K562 (cell line): Measurements from ENCODE around the gene DNAH8. TPM values are rescaled to one million over a fixed set of nuclear protein-coding genes. Genes with fewer than 3 reads are reported as not detected.

ENCODE experiments used
- ASH1L ChIP-seq: fragments of 450-650 bp; IDR thresholded peaks from 2 replicates; pipeline ENCODE4 v1.6.1; 2018; ENCODE audit warnings: borderline replicate concordance, mild to moderate bottlenecking, low read depth; ENCODE audit not compliant: partially characterized antibody
- CREM ChIP-seq: IDR thresholded peaks from 2 replicates; pipeline ENCODE4 v1.6.1; 2014; ENCODE audit warnings: antibody characterized with exemption, low read depth
- DACH1 ChIP-seq: fragments of 450-650 bp; IDR thresholded peaks from 2 replicates; pipeline ENCODE4 v1.6.1; 2018; ENCODE audit not compliant: partially characterized antibody
- EGR1 ChIP-seq: fragments of 450-650 bp; conservative IDR thresholded peaks from 2 replicates; pipeline ENCODE4 v1.6.1; 2017; ENCODE audit warnings: mild to moderate bottlenecking
- FUS ChIP-seq: fragments of 200-400 bp; formaldehyde crosslinking; optimal IDR thresholded peaks from 2 replicates; pipeline ENCODE3; 2017; ENCODE audit warnings: low read depth, low read length
- HINFP ChIP-seq: fragments of 450-650 bp; conservative IDR thresholded peaks from 2 replicates; pipeline ENCODE4 v1.6.1; 2016; ENCODE audit warnings: missing genetic modification characterization, low read depth, mild to moderate bottlenecking, control low read depth, missing compliant biosample characterization
- HOMEZ ChIP-seq: fragments of 250-450 bp; sonication (Bioruptor Pico); IDR thresholded peaks from 2 replicates; pipeline ENCODE4 v1.4.0; 2020; ENCODE audit warnings: mild to moderate bottlenecking, moderate library complexity
- MXI1 ChIP-seq: IDR thresholded peaks from 2 replicates; pipeline ENCODE4 v1.6.1; 2011; ENCODE audit warnings: low read depth, mild to moderate bottlenecking, improper control_type of control experiment, low read length
- NFYB ChIP-seq: IDR thresholded peaks from 2 replicates; pipeline ENCODE4 v1.6.1; 2011; ENCODE audit warnings: mild to moderate bottlenecking, moderate library complexity; ENCODE audit not compliant: insufficient read length; ENCODE audit errors: extremely low read depth
- NONO ChIP-seq, 2 experiments: fragments of 200-400 bp in 1 of 2; fragments of 450-650 bp in 1 of 2; formaldehyde crosslinking in 1 of 2; IDR thresholded peaks; 2 replicates each; pipeline ENCODE4 v1.6.1; 2017; ENCODE audit warnings: low read depth in 2 of 2, mild to moderate bottlenecking in 2 of 2, moderate library complexity in 2 of 2, low read length in 1 of 2
- NUFIP1 ChIP-seq: fragments of 450-650 bp; IDR thresholded peaks from 2 replicates; pipeline ENCODE4 v1.6.1; 2018; ENCODE audit not compliant: partially characterized antibody
- POLR3G ChIP-seq: IDR thresholded peaks from 2 replicates; pipeline ENCODE4 v1.6.1; 2011; ENCODE audit not compliant: insufficient read length, insufficient replicate concordance; ENCODE audit errors: extremely low read depth
- PPARD ChIP-seq: fragments of 250-450 bp; sonication (Bioruptor Pico); IDR thresholded peaks from 2 replicates; pipeline ENCODE4 v1.8.0; 2022; ENCODE audit warnings: inconsistent platforms, mild to moderate bottlenecking, moderate library complexity
- PTTG1 ChIP-seq: fragments of 450-650 bp; IDR thresholded peaks from 2 replicates; pipeline ENCODE4 v1.6.1; 2016; ENCODE audit warnings: low read depth, mild to moderate bottlenecking, missing genetic modification characterization, missing compliant biosample characterization
- RBM25 ChIP-seq: fragments of 200-400 bp; formaldehyde crosslinking; IDR thresholded peaks from 2 replicates; pipeline ENCODE4 v1.6.1; 2018; ENCODE audit warnings: low read length, low read depth, moderate library complexity; ENCODE audit not compliant: severe bottlenecking
- RFX7 ChIP-seq: fragments of 250-450 bp; sonication (Bioruptor Pico); IDR thresholded peaks from 2 replicates; pipeline ENCODE4 v1.5.1; 2021; ENCODE audit warnings: mild to moderate bottlenecking
- SRF ChIP-seq, 2 experiments: fragments of 250-450, 450-650 bp in 1 of 2; sonication (Bioruptor Pico) in 1 of 2; sonication (generic) in 1 of 2; formaldehyde crosslinking; IDR thresholded peaks; 2 replicates each; pipeline versions ENCODE4 v1.5.0 to v1.5.1; 2020 to 2022; ENCODE audit warnings: mild to moderate bottlenecking in 1 of 2, missing genetic modification reagents in 1 of 2
- TCF15 ChIP-seq: fragments of 250-450 bp; sonication (Bioruptor Pico); IDR thresholded peaks from 2 replicates; pipeline ENCODE4 v1.8.0; 2022; ENCODE audit warnings: moderate library complexity, mild to moderate bottlenecking, inconsistent platforms
- ZKSCAN3 ChIP-seq: fragments of 250-450 bp; sonication (Bioruptor Pico); IDR thresholded peaks from 2 replicates; pipeline ENCODE4 v1.4.0; 2020
- ZNF551 ChIP-seq: fragments of 250-450 bp; sonication (Bioruptor Pico); IDR thresholded peaks from 2 replicates; pipeline ENCODE4 v1.5.0; 2021; ENCODE audit warnings: mild to moderate bottlenecking, moderate library complexity
- ZNF707 ChIP-seq: fragments of 250-450 bp; sonication (Bioruptor Pico); conservative IDR thresholded peaks from 2 replicates; pipeline ENCODE4 v1.8.0; 2022; ENCODE audit warnings: inconsistent platforms, mild to moderate bottlenecking, moderate library complexity
- ZNF764 ChIP-seq: fragments of 250-450 bp; sonication (Bioruptor Pico); IDR thresholded peaks from 2 replicates; pipeline ENCODE4 v1.4.0; 2020; ENCODE audit warnings: low read depth, mild to moderate bottlenecking, moderate library complexity
- ZNF77 ChIP-seq: fragments of 250-450 bp; sonication (Bioruptor Pico); IDR thresholded peaks from 2 replicates; pipeline ENCODE4 v1.5.0; 2020
- polyA plus RNA-seq, 8 experiments: library from polyadenylated mRNA; depleted of rRNA in 4 of 8; stranded (reverse) in 5 of 8; unstranded in 3 of 8; fragments of >200 nt; fragmentation: Nextera tagmentation in 2 of 8; fragmentation: Illumina TruSeq in 1 of 8; extraction: Ambion mirVana in 2 of 8; extraction: Trizol in 1 of 8; gene quantifications; 2 replicates each; pipeline versions ENCODE4 v1.2.1 to v1.2.3, GENCODE V29; 2011 to 2014; ENCODE audit warnings: inconsistent platforms in 1 of 8, missing spikeins in 1 of 8
- total RNA-seq, 7 experiments: library from RNA; depleted of rRNA in 6 of 7; stranded (reverse); fragments of >200 nt in 6 of 7; fragmentation: Illumina TruSeq in 2 of 7; extraction: Trizol in 2 of 7; gene quantifications; 2 replicates each; pipeline versions ENCODE4 v1.2.1 to v1.2.3, GENCODE V29; 2011 to 2021; ENCODE audit warnings: low replicate concordance in 1 of 7
- TF ChIP-seq, protein P1 (sequence below): sonication (generic); formaldehyde crosslinking; IDR thresholded peaks from 2 replicates; pipeline ENCODE4 v1.8.1; 2022; ENCODE audit warnings: missing genetic modification reagents

Gene DNAH8
- total and polyA plus RNA-seq, 9 of the 15 experiments (the other 6 are each of a cell fraction or from before 2014, with no cell fraction given): 1.2 to 4.2 (median 2.9) TPM

DNA sequence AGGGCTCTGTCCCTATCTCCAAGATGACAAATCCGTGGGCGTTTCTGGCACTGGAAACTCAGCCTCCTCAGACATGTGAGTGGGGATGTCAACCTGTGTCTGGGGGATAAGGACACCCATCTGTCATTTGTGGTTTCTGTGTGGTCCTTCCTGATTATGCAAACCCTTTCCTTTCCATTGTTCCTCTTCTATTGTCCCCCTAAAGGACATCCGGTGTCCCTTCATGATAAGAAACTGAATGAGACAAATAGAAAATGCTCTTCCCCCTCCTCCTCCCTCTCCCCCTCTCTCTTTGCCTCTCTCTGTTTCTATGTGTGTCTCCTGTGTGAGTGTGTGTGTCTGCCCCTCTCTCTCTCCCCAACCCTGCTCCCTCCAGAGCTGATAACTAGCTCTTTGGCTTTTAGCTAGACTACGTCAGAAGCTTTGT, 322.0 kb downstream of the DNAH8 start (continued):
- TF ChIP-seq HOMEZ: no peak
- TF ChIP-seq POLR3G: no peak
- TF ChIP-seq NONO (IDR thresholded peaks at IDR 0.05; ENCODE audit: low read depth in 2 of 2, low read length in 1 of 2): no peak
- TF ChIP-seq DACH1: no peak
- TF ChIP-seq RBM25: no peak
- TF ChIP-seq ASH1L: no peak
- no peak for TF ChIP-seq NUFIP1
- TF ChIP-seq PTTG1 (tag): no peak
- no peak for TF ChIP-seq RFX7 (CRISPR knock-in tag)
- no peak for TF ChIP-seq ZNF707
- no peak for TF ChIP-seq NFYB
- no peak for TF ChIP-seq ZNF551 (CRISPR knock-in tag)
- TF ChIP-seq FUS: no peak
- TF ChIP-seq PPARD (CRISPR knock-in tag): no peak
- no peak for TF ChIP-seq ZNF764 (CRISPR knock-in tag)
- no peak for TF ChIP-seq MXI1
- no peak for TF ChIP-seq ZNF77 (CRISPR knock-in tag)
- TF ChIP-seq CREM: peak; percentile 54
- TF ChIP-seq, protein P1, sequence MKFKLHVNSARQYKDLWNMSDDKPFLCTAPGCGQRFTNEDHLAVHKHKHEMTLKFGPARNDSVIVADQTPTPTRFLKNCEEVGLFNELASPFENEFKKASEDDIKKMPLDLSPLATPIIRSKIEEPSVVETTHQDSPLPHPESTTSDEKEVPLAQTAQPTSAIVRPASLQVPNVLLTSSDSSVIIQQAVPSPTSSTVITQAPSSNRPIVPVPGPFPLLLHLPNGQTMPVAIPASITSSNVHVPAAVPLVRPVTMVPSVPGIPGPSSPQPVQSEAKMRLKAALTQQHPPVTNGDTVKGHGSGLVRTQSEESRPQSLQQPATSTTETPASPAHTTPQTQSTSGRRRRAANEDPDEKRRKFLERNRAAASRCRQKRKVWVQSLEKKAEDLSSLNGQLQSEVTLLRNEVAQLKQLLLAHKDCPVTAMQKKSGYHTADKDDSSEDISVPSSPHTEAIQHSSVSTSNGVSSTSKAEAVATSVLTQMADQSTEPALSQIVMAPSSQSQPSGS: no peak
- no peak for TF ChIP-seq SRF (CRISPR knock-in tag; IDR thresholded peaks at IDR 0.05)
- TF ChIP-seq TCF15: no peak
- TF ChIP-seq EGR1: peak; percentile 94
- TF ChIP-seq HINFP (tag): no peak
- no peak for TF ChIP-seq ZKSCAN3
